GM18867 (cell line): ENCODE measurements around the gene POLR1F.
A peak's percentile ranks its signal among the peaks of the same experiment; 100 is the strongest.

Experiments used
- ATAC-seq: cut with Tn5 transposase; IDR thresholded peaks from one replicate; pipeline ENCODE4 v1.9.1; 2021; ENCODE audit warnings: mild to moderate bottlenecking, moderate library complexity; ENCODE audit not compliant: unreplicated experiment

Gene POLR1F

GRCh38 chr7:19677180-19677579 is 31.7 kb downstream of the POLR1F start:
- peak; percentile 80 for ATAC-seq

GRCh38 chr7:19675816-19676215 is 33.0 kb downstream of the POLR1F start:
- ATAC-seq = no peak

GRCh38 chr7:19674266-19674960 is 34.4 kb downstream of the POLR1F start:
- no peak for ATAC-seq

GRCh38 chr7:19670806-19671205 is 38.0 kb downstream of the POLR1F start:
- ATAC-seq = no peak

GRCh38 chr7:19665399-19666008 is 43.3 kb downstream of the POLR1F start:
- ATAC-seq = peak; percentile 54

GRCh38 chr7:19663816-19664462 is 44.9 kb downstream of the POLR1F start:
- ATAC-seq = peak; percentile 96

DNA sequence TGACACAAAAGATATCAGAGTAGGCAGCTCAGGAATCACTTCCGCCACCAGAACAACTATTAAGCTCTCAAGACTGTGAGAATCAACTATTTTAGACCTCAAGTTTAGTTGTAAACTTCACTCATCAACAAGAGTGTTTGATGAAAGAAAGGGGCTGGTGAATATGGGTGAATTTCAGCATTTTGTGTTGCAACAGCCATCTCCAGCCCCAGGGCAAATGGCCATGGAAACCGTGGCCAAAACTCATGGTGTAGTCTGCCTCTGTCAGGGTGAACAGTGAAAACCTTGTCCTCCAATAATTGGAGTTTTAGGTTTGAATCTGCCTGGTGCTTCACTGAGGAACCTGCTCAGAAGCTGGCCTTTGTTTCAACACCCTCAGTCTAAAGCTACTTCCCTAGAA is 60.0 kb downstream of the POLR1F start:
- no peak for ATAC-seq
